BLaER1 treated with 17β-estradiol and CSF1 and Interleukin-3, amounts not matched to agents 10 nM and 100 nM (cell line): ENCODE measurements around the gene KCNJ6.

Source experiments
- H3K27ac ChIP-seq, 11 experiments: shearing (Covaris generic); formaldehyde crosslinking; 2 replicates each; pipeline ENCODE4 v1.8.1; 2022
- H3K27me3 ChIP-seq, 11 experiments: shearing (Covaris generic); formaldehyde crosslinking; 2 replicates each; pipeline ENCODE4 v1.8.1; 2022
- H3K36me3 ChIP-seq, 11 experiments: shearing (Covaris generic); formaldehyde crosslinking; 2 replicates each; pipeline ENCODE4 v1.8.1; 2022
- H3K4me1 ChIP-seq, 10 experiments: shearing (Covaris generic); formaldehyde crosslinking; 2 replicates each; pipeline ENCODE4 v1.8.1; 2022
- H3K4me2 ChIP-seq, 11 experiments: shearing (Covaris generic); formaldehyde crosslinking; 2 replicates each; pipeline ENCODE4 v1.8.1; 2022
- H3K4me3 ChIP-seq, 10 experiments: shearing (Covaris generic); formaldehyde crosslinking; 2 replicates each; pipeline ENCODE4 v1.8.1; 2022
- H3K9ac ChIP-seq, 11 experiments: shearing (Covaris generic); formaldehyde crosslinking; 2 replicates each; pipeline ENCODE4 v1.8.1; 2022
- H3K9me3 ChIP-seq, 11 experiments: shearing (Covaris generic); formaldehyde crosslinking; replicated peaks in 1 of 11; 2 replicates each; pipeline ENCODE4 v1.8.1; 2022
- H4K20me1 ChIP-seq, 11 experiments: shearing (Covaris generic); formaldehyde crosslinking; 2 replicates each; pipeline ENCODE4 v1.8.1; 2022
- Cebpa-rat ChIP-seq, 11 experiments: shearing (Covaris generic); IDR thresholded peaks; 2 replicates each; pipeline ENCODE4 v1.8.1; 2022

KCNJ6 gene

GRCh38 chr21:37821786-37822450 is 94.3 kb downstream of the KCNJ6 start:
- H3K27ac ChIP-seq: no peak overlapping the region
- H3K9me3 ChIP-seq: peaks cover 9 to 36% (median 24%) of the 10 kb centered on the region in 11 experiments; a peak in 21 of 22 replicates
- no peaks in the 10 kb centered on the region for H3K36me3 ChIP-seq
- H3K4me3 ChIP-seq: no peak overlapping the region
- H3K9ac ChIP-seq: no peak overlapping the region
- H4K20me1 ChIP-seq: no peaks in the 10 kb centered on the region
- H3K4me1 ChIP-seq: peaks cover 0 to 18% (median 9%) of the 10 kb centered on the region in 10 experiments; a peak in 12 of 20 replicates
- H3K27me3 ChIP-seq: no peaks in the 10 kb centered on the region
- TF ChIP-seq Cebpa-rat (IDR thresholded peaks at IDR 0.05): no peak
- peak overlapping the region in 2 of 11 experiments; percentile 43 to 60; a peak in 1 of 22 replicates for H3K4me2 ChIP-seq

GRCh38 chr21:37821092-37821491 is 95.2 kb downstream of the KCNJ6 start:
- Histone ChIP-seq H3K27ac (no peak overlapping the region), H3K27me3 (no peaks in the 10 kb centered on the region), H3K4me2 (peak overlapping the region in 7 of 11 experiments; percentile 3 to 60 (median 35); a peak in 11 of 22 replicates), H3K36me3 (no peaks in the 10 kb centered on the region), H3K9me3 (peaks cover 9 to 36% (median 24%) of the 10 kb centered on the region in 11 experiments; a peak in 21 of 22 replicates), H3K4me1 (peaks cover 0 to 17% (median 9%) of the 10 kb centered on the region in 10 experiments; a peak in 12 of 20 replicates), H4K20me1 (no peaks in the 10 kb centered on the region), H3K4me3 (no peak overlapping the region), H3K9ac (no peak overlapping the region)
- peak in 2 of 11 experiments; percentile 36 to 58; a peak in 1 of 22 replicates for TF ChIP-seq Cebpa-rat (IDR thresholded peaks at IDR 0.05)

DNA sequence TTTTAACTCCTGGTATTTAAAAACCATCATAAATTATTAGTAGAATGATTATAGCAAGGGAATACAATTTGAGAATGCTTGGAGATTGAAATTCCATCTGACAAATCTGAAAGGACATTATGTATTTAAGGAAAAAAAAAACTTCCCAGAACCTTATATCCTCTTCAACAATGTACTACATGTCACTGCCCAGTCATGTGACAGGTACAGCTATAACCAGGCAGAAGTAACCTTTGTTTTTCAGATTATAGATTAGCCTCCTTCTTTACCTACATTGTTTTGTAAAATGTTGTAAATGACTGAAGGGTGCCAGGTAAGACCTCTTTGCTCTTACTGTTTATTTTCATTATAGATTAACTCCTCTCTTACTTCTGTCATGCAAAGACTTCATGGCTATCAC is 96.9 kb downstream of the KCNJ6 start:
- peaks cover 0 to 22% (median 11%) of the 10 kb centered on the region in 10 experiments; a peak in 12 of 20 replicates for H3K4me1 ChIP-seq
- H3K27me3 ChIP-seq: no peaks in the 10 kb centered on the region
- no peak overlapping the region for H3K4me3 ChIP-seq
- H3K9ac ChIP-seq: no peak overlapping the region
- no peak for TF ChIP-seq Cebpa-rat (IDR thresholded peaks at IDR 0.05)
- no peaks in the 10 kb centered on the region for H3K36me3 ChIP-seq
- H3K27ac ChIP-seq: no peak overlapping the region
- H4K20me1 ChIP-seq: no peaks in the 10 kb centered on the region
- peaks cover 1 to 20% (median 11%) of the 10 kb centered on the region in 11 experiments; a peak in 20 of 22 replicates for H3K9me3 ChIP-seq
- no peak overlapping the region for H3K4me2 ChIP-seq

GRCh38 chr21:37817242-37817641 is 99.0 kb downstream of the KCNJ6 start:
- no peak overlapping the region for H3K4me3 ChIP-seq
- peaks cover 12 to 16% (median 13%) of the 10 kb centered on the region in 11 experiments; a peak in 21 of 22 replicates for H3K9me3 ChIP-seq
- H3K4me1 ChIP-seq: peaks cover 0 to 22% (median 11%) of the 10 kb centered on the region in 10 experiments; a peak in 12 of 20 replicates
- no peaks in the 10 kb centered on the region for H4K20me1 ChIP-seq
- no peak overlapping the region for H3K4me2 ChIP-seq
- no peak overlapping the region for H3K9ac ChIP-seq
- no peaks in the 10 kb centered on the region for H3K36me3 ChIP-seq
- H3K27me3 ChIP-seq: no peaks in the 10 kb centered on the region
- no peak overlapping the region for H3K27ac ChIP-seq
- no peak for TF ChIP-seq Cebpa-rat (IDR thresholded peaks at IDR 0.05)

DNA sequence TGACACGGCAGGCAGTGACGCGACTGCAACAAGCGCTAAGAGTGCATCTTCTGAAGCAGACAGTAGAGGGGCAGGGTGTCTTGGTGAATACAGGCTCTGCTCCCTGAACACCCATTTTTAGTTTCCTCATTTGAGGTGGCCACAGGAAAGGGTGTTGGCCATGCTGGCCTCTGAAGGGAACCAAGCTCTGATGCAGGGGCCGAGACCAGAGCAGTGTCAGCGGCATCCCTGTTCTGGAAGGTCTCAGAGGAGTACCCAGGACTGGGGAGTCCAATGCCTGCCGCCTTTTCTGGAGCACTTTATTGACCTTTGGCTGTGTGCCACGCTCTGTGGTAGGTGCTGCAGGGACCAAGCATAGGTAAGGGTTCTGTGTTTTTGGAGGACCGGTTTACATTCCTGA is 100.4 kb downstream of the KCNJ6 start:
- TF ChIP-seq Cebpa-rat (IDR thresholded peaks at IDR 0.05): no peak
- Histone ChIP-seq H3K27ac (no peak overlapping the region), H3K9me3 (peaks cover 23 to 28% (median 26%) of the 10 kb centered on the region in 11 experiments)

GRCh38 chr21:37811711-37812110 is 104.5 kb downstream of the KCNJ6 start:
- Histone ChIP-seq H4K20me1 (no peaks in the 10 kb centered on the region), H3K9ac (no peak overlapping the region), H3K27me3 (no peaks in the 10 kb centered on the region), H3K4me2 (no peak overlapping the region), H3K4me3 (no peak overlapping the region), H3K4me1 (peaks cover 0 to 8% (median 0%) of the 10 kb centered on the region in 10 experiments; a peak in 3 of 20 replicates), H3K9me3 (peaks cover 23 to 32% (median 27%) of the 10 kb centered on the region in 11 experiments), H3K27ac (no peak overlapping the region), H3K36me3 (no peaks in the 10 kb centered on the region)
- no peak for TF ChIP-seq Cebpa-rat (IDR thresholded peaks at IDR 0.05)

More for the DNA sequence above, 100.4 kb downstream of the KCNJ6 start:
- no peak overlapping the region for H3K9ac ChIP-seq
- H3K36me3 ChIP-seq: no peaks in the 10 kb centered on the region
- peaks cover 0 to 11% (median 4%) of the 10 kb centered on the region in 10 experiments; a peak in 11 of 20 replicates for H3K4me1 ChIP-seq
- peak overlapping the region in 3 of 11 experiments; percentile 6 to 28 (median 15); a peak in 2 of 22 replicates for H3K4me2 ChIP-seq
- no peaks in the 10 kb centered on the region for H4K20me1 ChIP-seq
- no peak overlapping the region for H3K4me3 ChIP-seq
- H3K27me3 ChIP-seq: no peaks in the 10 kb centered on the region

- Histone ChIP-seq H3K4me1 (peaks cover 8 to 20% (median 14%) of the 10 kb centered on the region in 10 experiments; a peak in 19 of 20 replicates), H4K20me1 (no peaks in the 10 kb centered on the region), H3K27ac (no peak overlapping the region), H3K4me2 (no peak overlapping the region), H3K9ac (no peak overlapping the region), H3K36me3 (no peaks in the 10 kb centered on the region), H3K9me3 (peaks cover 35 to 44% (median 39%) of the 10 kb centered on the region in 11 experiments), H3K27me3 (no peaks in the 10 kb centered on the region), H3K4me3 (no peak overlapping the region)
- no peak for TF ChIP-seq Cebpa-rat (IDR thresholded peaks at IDR 0.05)
Measured at GRCh38 chr21:37808261-37808660, 108.0 kb downstream of the KCNJ6 start.

DNA sequence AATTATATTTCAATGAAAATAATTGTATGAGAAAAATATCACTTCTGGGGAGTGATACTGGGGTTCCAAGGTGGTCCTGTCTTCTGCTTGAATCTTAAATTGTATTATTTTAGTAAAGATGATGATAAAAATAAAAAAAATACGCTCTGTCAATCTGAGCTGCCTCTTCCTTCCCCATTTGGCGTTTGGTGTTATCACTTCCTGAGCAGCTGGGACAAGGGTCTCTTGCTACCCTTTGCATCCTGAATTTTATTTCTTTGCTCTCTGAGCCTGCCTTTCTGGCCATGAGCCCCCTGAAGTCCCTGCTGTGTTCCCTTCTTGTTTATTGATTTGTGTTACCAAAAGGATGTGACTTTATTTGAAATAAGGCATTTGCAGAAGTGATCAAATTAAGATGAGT is 111.0 kb downstream of the KCNJ6 start:
- no peaks in the 10 kb centered on the region for H3K27me3 ChIP-seq
- no peaks in the 10 kb centered on the region for H3K36me3 ChIP-seq
- H3K4me3 ChIP-seq: no peak overlapping the region
- no peak for TF ChIP-seq Cebpa-rat (IDR thresholded peaks at IDR 0.05)
- no peaks in the 10 kb centered on the region for H4K20me1 ChIP-seq
- peak overlapping the region in 8 of 11 experiments; percentile 6 to 68 (median 39); a peak in 13 of 22 replicates for H3K27ac ChIP-seq
- H3K4me2 ChIP-seq: peak overlapping the region in 9 of 11 experiments; percentile 31 to 74 (median 61); a peak in 18 of 22 replicates
- peaks cover 8 to 20% (median 14%) of the 10 kb centered on the region in 10 experiments; a peak in 19 of 20 replicates for H3K4me1 ChIP-seq
- 0 out of 22 replicates have a peak overlapping the region, but pooled peaks of 1 of the 11 experiments have one; percentile 1 for H3K9ac ChIP-seq
- peaks cover 25 to 42% (median 34%) of the 10 kb centered on the region in 11 experiments for H3K9me3 ChIP-seq

- Histone ChIP-seq H3K9ac (no peak overlapping the region), H3K9me3 (peaks cover 25 to 42% (median 34%) of the 10 kb centered on the region in 11 experiments), H3K4me1 (peaks cover 8 to 20% (median 14%) of the 10 kb centered on the region in 10 experiments; a peak in 19 of 20 replicates), H3K27ac (no peak overlapping the region; a peak in 1 of 22 replicates), H3K36me3 (no peaks in the 10 kb centered on the region), H4K20me1 (no peaks in the 10 kb centered on the region), H3K4me3 (no peak overlapping the region), H3K4me2 (no peak overlapping the region), H3K27me3 (no peaks in the 10 kb centered on the region)
- TF ChIP-seq Cebpa-rat (IDR thresholded peaks at IDR 0.05): no peak
Measured at GRCh38 chr21:37804001-37804400, 112.3 kb downstream of the KCNJ6 start.
